Lower leg skin (tissue), 3 donors: Measurements from ENCODE around the gene CMYA5.

Experiments
- POLR2A ChIP-seq, 2 donors: fragments of 450-650 bp; IDR thresholded peaks; one replicate each; pipeline ENCODE4 v1.6.1; 2016 to 2017; ENCODE audit warnings: antibody characterized with exemption in 2 of 2, mild to moderate bottlenecking in 1 of 2, moderate library complexity in 1 of 2
- TF ChIP-seq, protein P1 (sequence below), 3 donors: fragments of 450-650 bp; IDR thresholded peaks; one replicate each; pipeline ENCODE4 v1.5.1; 2016; ENCODE audit warnings: antibody characterized with exemption in 3 of 3, mild to moderate bottlenecking in 3 of 3, moderate library complexity in 2 of 3

DNA sequence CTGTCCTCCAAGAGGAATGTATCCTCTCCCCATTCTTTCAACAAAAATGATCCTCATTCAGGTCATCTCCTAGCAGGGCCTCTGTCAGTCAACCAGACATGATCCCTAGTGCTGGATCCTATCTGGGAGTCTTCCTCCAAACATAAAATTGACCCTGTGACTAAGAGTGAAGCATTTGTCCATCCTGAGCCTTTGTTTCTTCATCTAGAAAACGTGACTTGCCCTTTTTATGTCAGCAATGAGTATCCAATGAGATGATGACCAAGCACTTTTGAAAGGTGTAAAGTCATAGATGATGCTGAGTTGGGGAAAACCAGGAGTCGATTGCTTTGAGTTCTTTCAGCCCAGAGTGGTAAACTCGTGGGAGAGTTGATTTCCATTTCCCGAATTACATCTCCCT, 143.3 kb downstream of the CMYA5 start:
- TF ChIP-seq, protein P1, sequence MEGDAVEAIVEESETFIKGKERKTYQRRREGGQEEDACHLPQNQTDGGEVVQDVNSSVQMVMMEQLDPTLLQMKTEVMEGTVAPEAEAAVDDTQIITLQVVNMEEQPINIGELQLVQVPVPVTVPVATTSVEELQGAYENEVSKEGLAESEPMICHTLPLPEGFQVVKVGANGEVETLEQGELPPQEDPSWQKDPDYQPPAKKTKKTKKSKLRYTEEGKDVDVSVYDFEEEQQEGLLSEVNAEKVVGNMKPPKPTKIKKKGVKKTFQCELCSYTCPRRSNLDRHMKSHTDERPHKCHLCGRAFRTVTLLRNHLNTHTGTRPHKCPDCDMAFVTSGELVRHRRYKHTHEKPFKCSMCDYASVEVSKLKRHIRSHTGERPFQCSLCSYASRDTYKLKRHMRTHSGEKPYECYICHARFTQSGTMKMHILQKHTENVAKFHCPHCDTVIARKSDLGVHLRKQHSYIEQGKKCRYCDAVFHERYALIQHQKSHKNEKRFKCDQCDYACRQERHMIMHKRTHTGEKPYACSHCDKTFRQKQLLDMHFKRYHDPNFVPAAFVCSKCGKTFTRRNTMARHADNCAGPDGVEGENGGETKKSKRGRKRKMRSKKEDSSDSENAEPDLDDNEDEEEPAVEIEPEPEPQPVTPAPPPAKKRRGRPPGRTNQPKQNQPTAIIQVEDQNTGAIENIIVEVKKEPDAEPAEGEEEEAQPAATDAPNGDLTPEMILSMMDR (IDR thresholded peaks at IDR 0.05) = no peak
- no peak for TF ChIP-seq POLR2A (IDR thresholded peaks at IDR 0.05)
